OCI-M2 (cell line): ENCODE measurements around the gene MAGEF1.

Source experiments
- DNase-seq: peaks from one replicate; lab custom pipeline; 2025; ENCODE audit not compliant: unreplicated experiment; lab: John Stamatoyannopoulos, UW

Gene MAGEF1

DNA sequence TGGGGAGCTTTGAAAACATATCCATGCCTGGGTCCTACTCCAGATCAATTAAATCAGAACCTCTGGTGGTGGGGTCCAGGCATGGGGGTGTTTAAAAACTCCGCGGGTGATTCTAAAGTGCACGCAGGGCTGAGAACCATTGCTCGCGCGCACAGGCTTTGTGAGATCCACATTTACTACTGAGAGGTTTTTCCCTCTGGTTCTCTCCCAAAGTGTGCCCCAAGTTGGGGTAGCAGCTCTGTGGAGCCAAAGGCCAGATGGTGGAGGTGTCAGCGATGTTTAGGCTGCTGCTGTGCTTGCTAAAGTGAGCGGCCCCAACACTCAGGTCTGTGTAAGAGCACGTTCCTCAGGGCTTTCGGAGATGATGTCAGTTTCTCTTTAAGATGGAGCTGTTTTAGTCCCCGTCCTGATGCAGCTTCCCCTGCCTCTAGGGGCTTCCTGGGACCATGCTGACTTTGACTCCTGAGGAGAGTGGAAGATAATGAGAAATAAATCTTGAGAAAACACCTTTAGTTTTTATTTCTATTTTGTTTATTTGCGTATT, 13.4 kb upstream of the MAGEF1 start:
- DNase-seq, result no peak

DNA sequence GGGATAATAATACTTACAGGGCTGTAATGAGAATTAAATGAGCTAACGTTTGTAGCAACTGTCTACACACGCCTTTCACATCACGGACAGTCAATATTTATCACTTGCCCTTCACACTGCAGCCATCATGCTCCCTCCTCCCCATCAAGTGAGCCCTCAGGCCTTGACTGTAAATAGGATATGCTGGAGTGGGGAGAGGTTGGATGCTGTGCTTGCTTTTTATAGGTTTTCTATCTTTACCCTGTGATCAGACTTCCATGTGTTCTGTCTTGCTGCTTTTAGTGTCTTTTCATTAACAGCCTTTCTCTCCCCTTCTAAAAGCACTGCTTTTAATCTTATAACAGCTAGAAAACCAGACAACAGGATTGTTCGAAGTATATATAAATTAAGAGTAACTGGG, 12.8 kb upstream of the MAGEF1 start:
- no peak for DNase-seq

DNA sequence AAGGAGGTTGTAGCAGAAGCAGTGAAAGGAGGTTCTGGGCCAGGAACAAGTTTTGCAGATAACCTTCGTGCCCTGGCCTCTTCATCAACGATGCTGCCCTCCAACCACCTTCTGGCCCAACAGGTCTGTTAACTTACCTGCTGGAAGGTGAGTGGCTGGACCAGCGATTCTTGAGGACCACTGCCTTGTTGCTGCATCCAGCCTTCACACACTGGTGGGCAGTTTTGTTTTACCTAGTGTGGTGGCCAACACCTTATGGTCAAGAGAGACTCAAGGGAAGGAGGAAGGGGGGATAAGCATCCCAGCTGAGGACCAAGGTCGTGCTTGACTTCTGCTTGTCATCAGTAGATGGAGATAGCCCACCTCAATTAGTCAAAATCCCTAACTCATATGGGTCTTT, 7.8 kb upstream of the MAGEF1 start:
- no peak for DNase-seq

DNA sequence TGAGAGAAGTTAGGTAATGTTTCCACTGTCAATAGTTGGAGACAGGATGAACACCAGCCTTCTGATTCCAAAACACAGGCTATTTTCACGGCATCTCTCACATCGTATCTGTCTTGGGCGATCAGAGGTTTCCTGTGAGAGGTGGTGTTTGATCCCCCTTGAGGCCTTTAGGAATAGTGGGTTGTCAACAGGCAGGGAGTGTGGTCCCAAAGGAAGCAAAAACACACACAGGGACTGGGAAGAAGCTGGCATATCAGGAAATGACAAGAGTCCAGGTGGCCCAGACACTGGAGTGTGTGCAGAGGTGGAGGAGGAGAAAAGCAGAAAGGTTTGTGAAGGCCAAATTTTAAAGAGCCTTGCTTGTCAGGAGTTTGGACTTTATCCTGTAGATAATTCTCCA, 6.6 kb upstream of the MAGEF1 start:
- no peak for DNase-seq

DNA sequence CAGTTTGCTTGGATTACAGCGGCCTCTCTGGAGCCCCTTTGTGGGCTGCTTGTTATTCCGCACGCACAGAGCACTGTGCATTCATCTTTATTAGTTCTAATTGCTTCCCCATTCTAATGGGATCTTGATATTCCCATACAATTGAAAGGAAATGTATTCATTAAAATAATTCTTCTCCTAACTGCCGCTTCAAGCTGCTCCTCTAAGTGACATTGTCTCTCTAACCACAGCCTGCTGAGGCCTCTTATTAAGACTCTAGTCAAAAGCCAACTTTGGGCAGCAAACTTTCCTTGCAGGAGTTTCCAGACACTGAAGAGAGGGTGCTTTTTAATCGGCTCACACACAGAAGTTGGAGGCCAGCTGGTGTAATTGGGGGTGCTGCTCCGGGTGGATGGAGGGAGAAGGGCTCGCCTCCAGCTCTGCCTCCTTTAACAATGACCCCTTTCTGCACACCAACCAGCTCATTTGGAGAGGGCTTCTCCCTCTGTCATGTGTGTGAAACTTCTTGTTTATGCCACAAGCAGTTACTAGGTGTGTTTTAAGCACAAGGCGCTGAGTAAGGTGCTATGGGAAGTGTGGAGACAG, 5.6 kb upstream of the MAGEF1 start:
- no peak for DNase-seq

DNA sequence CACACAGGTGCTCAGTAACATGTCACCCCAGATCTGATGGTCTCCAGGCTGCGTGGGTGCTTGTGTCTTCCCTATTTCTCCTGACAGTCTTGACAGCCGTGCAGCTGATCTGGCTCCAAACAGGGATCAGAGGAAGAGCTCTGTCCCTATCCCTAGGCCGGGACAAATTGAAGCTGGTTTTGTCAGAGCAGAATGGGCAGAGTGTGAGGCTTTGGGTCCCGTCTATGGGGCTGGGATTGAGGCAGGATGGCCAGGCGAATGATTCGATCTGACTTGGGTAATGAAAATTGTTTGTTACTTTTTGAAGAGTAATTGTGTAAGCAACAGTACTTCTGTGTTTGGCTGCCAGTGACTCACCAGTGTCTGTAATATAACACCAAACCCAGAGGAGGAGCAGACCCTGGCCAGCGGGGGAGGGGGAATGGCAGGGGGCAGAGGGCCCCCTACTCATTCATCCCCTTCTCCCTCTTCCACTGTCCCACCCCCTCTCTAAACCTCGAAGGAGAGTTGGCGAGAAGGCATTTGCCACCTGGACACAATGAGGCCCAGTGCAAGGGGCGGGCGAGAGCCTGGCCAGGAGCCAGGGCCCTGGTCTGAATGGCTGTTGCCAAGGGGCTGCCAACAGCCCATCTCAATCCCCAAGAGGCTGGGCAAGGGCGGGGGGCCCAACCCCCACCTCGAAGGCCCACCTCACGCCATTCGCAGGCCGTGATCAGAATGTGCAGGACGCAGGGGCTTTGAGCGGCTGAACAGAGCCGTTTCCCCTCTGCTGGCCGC, 4.9 kb upstream of the MAGEF1 start:
- DNase-seq, result no peak

DNA sequence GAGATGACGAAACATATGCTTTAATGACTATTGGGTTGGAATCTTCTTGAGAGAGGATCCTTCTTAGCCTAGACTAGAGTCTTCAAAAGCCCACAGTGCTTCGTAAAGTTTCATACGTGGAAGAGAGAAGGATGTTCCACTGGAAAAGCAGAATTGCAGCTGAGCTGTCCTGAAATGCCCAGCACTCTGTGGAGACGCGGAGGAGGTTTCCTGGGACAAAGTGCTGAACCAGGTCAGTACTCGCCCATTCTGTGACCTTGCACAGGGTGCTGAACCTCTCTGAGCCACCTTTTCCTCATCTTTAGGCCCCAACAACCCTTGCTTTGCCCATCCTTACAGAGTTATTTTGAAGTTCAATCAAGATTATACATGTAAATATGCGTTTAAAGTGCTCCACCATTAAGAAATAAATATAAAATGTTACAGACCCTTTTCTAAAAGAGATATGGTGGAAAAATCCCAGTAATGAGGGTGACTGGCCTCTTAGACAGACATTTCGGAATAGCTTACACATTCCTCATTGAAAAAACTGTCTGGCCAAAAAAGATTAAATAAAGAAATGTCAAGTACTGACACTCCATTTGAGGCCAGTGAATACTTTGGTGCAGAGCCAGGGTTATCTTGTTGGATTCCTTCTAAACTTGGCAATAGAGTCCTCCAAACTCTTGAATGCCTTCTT, 4.2 kb upstream of the MAGEF1 start:
- no peak for DNase-seq

DNA sequence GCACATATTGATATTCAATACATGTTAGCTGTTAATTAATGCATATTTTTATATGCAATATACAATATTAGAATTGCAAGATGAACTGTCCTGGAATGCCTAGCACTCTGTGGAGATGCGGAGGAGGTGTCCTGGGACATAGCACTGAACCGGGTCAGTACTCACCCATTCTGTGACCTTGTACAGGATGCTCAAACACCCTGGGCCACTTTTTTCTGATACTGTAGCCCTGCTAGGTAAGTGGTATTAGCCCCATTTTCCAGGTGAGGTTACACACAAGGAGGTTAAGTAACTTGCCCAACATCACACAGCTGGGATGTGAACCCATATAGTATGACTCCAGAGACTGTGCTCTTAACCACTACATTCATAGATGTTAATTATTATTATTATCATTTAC, 1.7 kb upstream of the MAGEF1 start:
- no peak for DNase-seq

DNA sequence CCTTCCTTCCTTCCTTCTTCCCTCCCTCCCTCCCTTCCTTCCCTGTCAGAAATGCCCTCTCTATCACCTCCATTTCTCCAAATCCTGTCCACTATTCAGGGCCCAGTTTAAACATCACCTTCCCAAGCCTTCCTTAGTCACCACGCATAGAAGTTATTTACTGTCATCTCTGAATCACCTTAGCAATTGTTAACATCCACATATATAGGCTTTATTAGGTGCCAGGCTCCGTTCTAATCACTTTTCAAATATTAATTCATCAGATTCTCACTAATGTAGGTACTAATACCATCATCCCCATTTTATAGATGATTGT, 1.1 kb upstream of the MAGEF1 start:
- DNase-seq, result no peak

DNA sequence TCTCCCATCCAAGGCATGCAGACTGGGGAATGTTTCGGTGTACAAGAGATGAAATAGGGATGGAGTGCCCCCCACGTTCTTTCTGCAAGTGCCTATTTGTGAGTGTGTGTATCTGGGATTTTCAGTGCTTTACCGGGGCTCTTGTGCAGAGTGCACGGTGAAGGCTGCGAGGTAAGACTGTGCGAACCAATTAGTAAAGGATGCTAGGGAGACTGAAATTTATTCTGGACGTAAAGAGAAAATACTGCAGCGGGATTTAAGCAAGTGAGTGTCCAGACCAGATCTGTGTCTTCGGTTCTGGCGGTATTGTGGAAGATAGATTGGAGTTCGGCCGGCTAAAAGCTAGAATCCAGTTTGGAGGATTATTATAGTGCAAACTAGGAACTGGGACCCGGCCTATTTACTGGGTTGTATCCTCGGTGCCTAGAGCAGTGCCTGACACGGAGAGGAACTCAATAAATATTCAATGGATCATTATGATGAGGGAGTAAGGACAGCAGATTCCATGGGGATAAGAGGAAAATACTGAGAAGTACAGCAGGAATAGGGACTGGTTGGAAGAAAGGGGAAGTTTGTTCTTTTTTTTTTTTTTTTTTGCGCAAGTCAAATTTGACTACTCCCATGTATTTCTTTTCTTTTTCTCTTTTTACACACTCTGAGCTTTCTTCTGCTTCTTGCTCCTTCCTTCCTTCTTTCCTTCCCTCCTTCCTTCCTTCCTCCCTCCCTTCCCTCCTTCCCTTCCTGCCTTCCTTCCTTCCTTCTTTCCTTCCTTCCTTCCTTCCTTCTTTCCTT, 580 bp upstream of the MAGEF1 start:
- peak; percentile 24 for DNase-seq

DNA sequence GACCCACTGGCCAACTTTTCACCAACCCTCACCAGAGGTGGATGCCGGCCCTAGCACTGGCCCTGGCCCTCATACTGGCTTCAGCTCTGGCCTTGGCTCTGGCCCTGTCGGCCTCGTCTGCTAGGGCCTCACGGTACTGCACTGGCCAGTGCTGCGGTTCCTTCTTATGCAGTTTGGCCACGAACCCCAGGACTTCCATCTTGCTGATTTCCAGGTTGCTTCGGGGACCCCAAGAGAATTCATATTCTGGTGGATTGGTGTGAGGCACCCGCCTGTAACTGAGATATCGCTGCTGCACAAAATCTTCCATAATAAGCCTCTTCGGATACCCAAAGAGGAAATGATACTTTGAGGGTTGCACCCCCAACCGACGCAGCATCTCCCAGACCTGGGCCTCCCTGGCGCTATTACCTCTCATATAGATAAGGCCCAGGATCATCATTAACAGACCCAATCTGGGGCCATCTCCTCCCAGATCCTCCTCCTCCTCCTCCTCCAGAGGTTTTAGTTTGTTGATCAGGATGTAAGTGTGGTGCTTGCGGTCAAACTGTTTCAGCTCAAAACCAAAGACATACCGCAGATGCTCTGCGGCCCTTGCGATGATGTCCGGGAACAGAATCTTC, 883 bp downstream of the MAGEF1 start:
- DNase-seq, result no peak

DNA sequence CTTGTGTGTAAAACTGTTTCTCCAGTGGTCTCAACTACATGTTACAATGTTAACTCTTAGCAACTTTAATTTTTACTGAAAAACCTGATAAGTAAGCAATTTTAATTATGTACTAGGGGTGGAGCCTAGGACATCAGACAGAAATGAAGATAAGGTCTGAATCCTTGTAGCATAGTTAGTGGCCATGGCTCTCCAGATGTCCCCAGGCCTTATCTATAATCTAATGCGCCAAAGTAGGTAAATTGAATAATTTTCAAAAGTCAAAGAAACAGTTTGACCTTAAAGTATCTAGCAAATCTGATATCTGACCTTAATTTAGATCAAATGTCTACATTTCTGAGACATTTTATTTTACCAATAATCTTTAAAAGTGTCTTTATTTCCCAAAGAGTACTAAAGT, 8.2 kb downstream of the MAGEF1 start:
- DNase-seq, result no peak

DNA sequence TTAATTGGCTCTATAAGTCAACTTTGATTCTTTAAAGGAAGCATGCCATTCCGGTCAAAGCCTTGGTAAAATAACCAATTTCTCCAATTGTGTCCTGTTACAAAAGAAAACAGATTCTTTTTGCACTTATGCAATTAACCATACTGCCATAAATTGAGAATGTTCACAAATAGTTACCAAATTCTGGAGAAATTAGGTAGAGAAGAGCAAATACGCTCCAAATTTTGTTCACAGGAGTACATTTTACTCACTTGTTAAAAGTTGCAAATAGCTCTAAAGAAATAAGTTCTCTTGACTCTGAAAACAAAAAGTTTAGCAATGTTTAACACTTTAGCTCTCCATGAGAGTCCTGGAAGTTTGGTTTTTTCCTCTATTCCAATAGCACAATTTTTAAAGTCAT, 11.1 kb downstream of the MAGEF1 start:
- DNase-seq, result no peak

DNA sequence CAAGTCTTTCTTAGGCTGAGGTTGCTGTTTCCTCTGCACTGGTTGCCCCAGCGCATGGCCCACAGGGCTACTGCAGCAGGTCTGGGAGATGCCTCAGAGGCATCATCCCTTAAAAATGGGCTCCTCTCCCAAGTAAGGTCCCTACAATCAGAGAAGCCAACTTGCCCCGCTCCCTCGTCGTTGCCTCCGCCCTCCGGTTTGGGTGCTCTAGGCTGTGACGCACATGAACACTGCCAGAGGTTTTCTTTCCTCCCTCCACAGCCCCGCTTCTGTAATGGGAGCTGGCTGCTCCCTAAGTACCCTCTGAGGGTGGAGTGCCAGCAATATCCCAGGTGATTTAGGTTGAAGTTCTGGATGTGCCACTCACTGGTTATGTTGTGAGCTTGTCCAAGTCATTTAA, 14.0 kb downstream of the MAGEF1 start:
- DNase-seq, result no peak

DNA sequence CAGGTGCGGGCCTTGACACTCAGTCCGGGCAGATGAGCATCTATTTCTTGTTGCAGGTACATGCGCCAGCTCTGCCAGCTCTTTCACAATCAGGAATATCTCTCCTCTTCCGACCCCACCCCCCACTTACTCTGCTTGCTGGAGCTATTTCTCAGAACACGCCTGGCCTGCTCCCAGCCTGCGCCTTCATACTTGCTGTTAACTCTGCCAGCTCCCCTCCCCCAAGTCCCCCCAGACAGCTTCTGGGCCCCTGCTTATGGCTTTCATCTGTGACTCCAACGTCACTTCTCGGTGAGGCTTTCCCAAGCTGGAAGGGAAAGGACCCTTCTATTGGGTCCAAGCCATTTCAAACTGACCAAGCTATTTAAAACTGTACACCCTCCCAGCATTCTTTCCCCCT, 15.2 kb downstream of the MAGEF1 start:
- no peak for DNase-seq

DNA sequence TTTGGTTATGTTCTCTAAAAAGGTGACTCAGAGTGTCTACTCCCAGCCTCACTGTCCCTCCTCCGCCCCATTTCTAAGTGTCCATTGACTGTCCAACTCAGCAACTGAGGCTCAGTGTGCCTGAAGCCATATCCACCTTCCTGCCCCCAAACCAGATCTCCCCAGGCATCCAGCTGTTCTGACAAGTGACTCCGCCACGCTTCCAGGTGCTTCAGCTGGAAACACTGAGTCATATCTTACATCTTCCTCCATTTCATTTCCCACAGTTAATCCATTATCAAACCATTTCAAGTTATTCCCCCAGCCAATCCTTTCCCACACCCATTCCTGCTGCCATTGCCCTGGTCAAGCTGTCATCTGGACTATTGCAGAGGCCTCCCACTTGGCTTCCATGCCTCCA, 17.1 kb downstream of the MAGEF1 start:
- DNase-seq, result no peak

DNA sequence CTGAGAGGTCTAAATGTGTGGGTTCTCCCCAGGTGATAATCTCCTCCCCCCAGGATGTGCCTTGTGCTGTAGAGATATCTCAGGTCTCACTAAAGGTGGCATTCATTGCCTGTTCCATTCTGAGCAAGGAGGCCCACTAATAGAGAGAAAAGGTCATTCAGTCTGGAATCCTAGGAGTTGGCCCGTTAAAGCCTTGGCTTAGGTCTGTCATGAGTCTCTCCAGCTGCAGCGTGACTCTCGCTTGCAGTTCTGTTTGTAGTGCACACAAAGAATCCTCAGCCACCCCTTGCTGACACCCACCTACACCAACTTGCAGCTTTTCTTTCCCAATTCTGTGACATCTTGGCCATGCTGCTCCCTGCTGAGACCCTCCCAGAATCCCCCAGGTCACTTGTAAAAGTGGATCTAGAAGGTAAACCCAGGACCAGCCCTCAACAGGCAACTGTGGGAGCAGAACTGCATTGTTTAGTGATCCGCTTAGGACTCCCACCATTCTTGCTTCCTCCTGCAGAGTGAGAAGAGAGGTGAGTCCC, 17.7 kb downstream of the MAGEF1 start:
- DNase-seq, result no peak

DNA sequence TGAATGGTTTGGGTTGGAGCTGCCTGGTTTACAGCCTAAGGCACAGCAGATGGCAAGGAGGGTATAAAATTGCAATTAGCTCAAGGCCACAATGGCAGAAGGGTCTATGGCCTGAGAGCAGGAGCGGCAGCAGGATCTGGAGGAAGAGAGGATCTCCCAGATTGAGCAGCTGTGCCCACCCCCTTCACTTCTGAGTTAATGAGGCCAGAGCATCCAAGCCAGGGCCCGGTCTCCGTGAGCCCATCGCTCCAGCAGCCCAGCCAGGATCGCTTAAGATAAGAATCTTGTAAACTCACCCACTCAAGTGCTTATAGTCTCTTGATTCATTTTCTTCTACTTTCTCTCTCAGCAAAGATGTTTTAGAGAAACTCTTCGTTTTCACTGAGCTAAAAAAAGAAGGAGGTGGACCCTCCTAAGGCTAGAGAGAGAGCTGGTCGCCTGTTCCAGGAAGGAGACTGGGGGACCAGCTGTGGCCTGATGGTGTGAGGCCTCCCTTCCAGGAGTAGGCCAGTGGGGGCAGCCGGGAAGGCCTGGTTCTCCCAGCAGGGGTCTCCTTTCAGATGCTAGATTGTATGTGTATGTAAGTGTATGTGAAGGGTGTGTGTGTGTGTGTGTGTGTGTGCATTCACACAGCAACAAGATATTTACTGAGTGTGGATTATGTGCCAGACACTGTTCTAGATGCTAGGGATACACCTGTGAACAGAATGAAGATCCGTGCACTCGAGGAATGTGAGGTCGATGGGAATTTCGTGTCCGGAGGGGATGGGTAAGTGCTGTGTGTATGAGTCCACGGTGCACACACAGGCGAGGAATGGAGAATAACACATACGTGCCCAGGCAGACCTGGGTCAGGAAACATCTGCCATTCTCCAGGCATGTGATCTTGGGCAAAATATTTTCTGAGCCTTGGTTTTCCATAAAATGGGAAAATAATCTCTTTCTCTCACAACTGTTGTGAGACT, 18.6 kb downstream of the MAGEF1 start:
- no peak for DNase-seq

DNA sequence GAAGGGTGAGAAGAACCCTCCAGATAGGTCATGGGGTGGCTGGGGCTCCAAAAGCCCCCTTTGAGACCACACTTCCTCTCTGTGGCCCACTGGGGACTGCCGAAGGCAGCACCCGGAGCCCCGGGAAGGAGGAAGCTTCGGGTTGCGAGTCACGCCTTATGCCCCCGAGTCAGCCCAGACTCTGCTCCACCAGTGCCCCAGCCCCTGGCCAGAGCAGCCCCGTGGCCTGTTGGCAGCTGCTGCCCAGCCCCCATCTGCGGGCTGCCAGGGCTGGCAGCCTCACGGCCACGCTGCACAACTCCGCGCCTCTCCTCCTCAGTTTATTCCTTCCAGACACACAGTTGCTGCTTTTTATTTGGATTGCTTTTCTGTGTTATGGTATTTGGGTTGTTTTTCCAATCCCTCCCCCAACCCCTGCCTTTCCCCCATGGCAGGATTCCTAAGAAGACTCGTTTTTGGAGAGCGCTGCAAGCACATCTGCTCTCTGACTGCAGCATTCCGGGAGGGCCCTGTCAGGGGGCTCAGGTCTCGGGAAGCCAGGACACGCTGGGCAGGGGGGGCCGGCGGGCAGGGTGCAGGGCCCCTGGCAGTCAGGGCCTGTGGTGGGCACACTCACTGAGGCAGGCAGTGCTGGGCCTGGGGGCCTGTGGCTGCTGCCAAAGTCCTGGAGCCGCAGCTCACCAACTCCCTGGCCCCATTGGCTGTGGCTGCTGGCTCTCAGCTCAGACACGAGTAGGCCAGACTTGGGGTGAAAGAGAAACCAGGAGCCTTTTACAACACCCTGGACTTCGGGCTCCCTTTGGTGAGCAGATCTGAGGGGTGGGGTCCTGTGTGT, 20.2 kb downstream of the MAGEF1 start:
- no peak for DNase-seq
